NCI-H69 (cell line): ENCODE results near the gene ACSS1.

Source experiments
- DNase-seq: peaks from one replicate; lab custom pipeline; 2025; lab: John Stamatoyannopoulos, UW

Gene ACSS1

GRCh38 chr20:25058847-25059810, 1.2 kb upstream of the ACSS1 start:
- peak; percentile 23 for DNase-seq

GRCh38 chr20:25057234-25058050, 497 bp downstream of the ACSS1 start:
- DNase-seq = peak; percentile 85

GRCh38 chr20:25056690-25057233, 1.2 kb downstream of the ACSS1 start:
- no peak for DNase-seq

- DNase-seq = no peak
Measured at GRCh38 chr20:25055711-25056495, 2.0 kb downstream of the ACSS1 start.

GRCh38 chr20:25054995-25055629, 2.8 kb downstream of the ACSS1 start:
- DNase-seq = no peak

- no peak for DNase-seq
Measured at GRCh38 chr20:25054096-25054820, 3.7 kb downstream of the ACSS1 start.

- DNase-seq = peak; percentile 25
Measured at GRCh38 chr20:25053255-25054031, 4.5 kb downstream of the ACSS1 start.

GRCh38 chr20:25052255-25053194, 5.4 kb downstream of the ACSS1 start:
- no peak for DNase-seq

GRCh38 chr20:25051386-25052155, 6.4 kb downstream of the ACSS1 start:
- no peak for DNase-seq

GRCh38 chr20:25050501-25051350, 7.2 kb downstream of the ACSS1 start:
- no peak for DNase-seq

- no peak for DNase-seq
Measured at GRCh38 chr20:25050082-25050481, 7.9 kb downstream of the ACSS1 start.

GRCh38 chr20:25049261-25050060, 8.5 kb downstream of the ACSS1 start:
- DNase-seq = no peak

GRCh38 chr20:25048519-25048952, 9.4 kb downstream of the ACSS1 start:
- no peak for DNase-seq

- DNase-seq = no peak
Measured at GRCh38 chr20:25047766-25048165, 10.2 kb downstream of the ACSS1 start.

- no peak for DNase-seq
Measured at GRCh38 chr20:25046736-25047666, 10.9 kb downstream of the ACSS1 start.
